HG03460 (cell line): ENCODE measurements around the gene VPS8.

Experiments used
- ATAC-seq: cut with Tn5 transposase; IDR thresholded peaks from one replicate; pipeline ENCODE4 v1.9.1; 2021; ENCODE audit not compliant: unreplicated experiment

The VPS8 gene

DNA sequence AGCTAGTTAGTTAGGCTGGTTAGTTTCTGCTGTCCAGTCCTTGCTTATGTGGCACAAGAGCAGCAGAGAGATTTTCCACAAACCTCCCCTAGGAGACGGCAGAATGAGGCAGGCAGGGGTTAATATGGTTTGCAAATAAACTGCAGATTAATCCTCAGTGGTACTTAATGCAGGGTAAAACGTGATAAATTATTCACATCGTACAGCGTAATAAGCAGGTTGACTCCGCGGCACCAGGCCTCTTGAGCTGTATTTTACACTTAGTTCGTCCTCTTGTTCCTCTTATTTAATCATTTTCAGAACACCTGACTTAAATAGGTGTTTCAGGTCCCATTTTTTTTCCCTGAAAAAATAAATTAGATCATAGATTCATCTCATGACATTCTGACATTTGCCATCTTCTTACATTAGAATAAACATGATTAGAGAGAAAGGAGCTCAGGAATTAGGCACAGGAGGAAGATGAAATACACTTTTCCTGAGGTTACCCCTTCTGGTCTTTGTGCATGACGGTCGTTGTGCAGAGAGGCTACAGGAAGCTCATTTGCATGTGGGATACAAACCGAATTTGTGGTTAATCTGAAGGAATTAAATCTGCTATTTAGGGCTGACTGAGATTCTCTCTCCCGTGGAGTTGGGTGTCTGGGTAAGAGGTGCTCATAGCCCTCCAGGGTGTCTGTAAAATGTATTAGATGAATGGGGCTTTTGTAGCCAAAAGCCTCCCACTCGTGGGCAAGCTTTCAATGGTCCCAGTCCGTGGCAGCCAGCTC, 27.1 kb upstream of the VPS8 start:
- no peak for ATAC-seq

- no peak for ATAC-seq
These were observed 26.1 kb upstream of the VPS8 start for GRCh38 chr3:184785890-184786279.

- no peak for ATAC-seq
These were observed 25.6 kb upstream of the VPS8 start for GRCh38 chr3:184786280-184786941.

DNA sequence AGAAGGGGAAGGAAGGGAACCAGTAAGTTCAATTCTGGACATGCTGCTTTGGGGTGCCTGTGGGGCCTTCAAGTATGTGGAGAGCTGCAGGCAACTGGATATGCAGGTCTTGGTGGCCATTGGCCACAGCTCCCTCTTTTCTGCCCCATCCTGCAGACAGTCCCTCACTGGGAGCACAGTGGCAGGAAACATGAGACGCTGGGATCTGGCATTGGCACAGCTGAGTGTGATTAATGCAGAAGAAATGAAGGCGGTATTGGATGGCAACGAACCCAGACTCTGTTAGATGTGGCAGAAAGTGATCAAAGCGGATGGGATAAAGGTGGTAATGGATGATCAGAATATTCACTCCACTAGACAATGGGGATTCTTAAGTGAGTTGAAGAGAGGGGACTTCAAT, 23.2 kb upstream of the VPS8 start:
- no peak for ATAC-seq

- ATAC-seq = no peak
These were observed 22.5 kb upstream of the VPS8 start for GRCh38 chr3:184789314-184789998.

GRCh38 chr3:184791171-184791570, 20.8 kb upstream of the VPS8 start:
- no peak for ATAC-seq

- ATAC-seq = no peak
These were observed 16.3 kb upstream of the VPS8 start for GRCh38 chr3:184795522-184796190.

DNA sequence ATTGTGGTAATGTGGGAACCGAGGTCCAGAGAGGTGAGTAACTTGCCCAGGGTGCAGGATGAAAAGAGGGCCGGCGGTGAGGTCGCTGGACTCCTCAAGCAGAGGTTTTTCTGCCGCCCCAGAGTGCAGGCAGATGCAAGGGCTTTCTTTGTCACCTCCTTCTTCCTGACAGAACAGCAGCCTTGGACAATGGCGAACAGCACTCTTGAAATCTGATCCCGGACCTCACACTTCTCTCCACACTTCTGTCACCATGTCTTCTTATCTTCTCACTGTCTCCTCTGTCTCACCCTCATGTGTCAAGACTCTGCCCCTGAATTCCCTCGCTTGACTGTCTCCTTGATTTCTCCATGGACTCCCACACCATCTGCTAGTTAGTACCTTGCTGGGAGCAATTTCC, 15.4 kb upstream of the VPS8 start:
- no peak for ATAC-seq

DNA sequence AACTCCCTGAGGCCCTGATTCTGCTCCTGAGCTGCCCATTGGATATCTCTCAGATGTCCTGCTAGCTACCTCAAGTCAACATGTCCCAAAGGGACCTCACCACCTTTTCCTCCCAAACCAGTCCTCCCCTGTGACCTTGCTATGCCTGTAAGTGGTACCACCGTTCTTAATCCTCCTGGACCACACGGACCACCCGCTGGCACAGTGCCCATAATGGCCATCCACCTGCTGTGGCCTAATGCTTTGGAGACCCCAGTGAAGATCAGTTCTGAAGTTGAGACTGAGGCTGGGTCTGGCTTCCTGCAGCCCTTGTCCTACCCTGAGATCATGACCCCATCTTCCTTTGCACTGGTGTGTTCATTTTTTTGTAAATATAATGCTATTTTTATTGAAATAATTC, 15.0 kb upstream of the VPS8 start:
- ATAC-seq = no peak

DNA sequence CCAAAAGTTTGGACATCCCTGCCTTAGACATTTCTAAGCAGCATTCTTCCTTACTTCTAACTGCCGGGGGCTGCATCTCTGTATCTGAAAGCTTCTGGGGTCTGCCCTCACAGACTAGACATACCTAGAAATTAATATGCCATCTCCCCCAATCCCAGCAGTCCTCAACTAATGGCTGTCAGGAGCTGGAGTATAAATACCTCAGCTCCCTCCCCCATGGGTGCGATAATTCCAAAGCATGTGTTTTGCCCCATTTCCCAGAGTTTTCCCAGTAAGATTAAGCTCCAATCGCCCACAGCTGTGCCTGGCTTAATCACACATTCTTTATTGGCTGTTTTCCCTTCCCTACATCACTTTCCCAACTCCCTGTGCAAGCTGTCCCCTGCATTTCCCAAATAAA, 13.8 kb upstream of the VPS8 start:
- ATAC-seq = no peak

DNA sequence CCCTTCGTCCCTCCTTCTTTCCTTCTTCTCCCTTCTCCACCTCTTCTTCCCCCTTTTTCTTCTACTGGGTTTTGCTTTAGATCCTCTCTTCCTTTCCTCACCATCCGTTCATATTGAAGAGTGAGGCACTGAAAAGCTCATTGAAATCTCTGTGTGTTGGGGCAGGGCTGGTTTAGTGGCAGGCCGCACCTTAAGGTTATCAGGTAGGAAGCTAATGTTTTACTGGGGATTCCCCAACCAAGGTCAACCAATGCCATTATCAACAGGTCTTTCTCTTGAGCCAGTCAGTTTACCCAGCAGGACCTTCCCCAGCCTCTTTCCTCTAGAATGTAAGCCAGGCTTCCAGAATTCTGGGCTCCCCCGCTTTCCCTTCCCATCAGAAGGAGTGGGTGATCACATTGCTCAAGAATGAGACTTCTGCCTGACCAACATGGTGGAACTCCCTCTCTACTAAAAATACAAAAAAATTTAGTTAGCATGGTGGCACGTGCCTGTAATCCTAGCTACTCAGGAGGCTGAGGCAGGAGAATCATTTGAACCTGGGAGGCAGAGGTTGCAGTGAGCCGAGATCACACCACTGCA, 11.5 kb upstream of the VPS8 start:
- no peak for ATAC-seq

GRCh38 chr3:184801241-184801785, 10.7 kb upstream of the VPS8 start:
- ATAC-seq = no peak

DNA sequence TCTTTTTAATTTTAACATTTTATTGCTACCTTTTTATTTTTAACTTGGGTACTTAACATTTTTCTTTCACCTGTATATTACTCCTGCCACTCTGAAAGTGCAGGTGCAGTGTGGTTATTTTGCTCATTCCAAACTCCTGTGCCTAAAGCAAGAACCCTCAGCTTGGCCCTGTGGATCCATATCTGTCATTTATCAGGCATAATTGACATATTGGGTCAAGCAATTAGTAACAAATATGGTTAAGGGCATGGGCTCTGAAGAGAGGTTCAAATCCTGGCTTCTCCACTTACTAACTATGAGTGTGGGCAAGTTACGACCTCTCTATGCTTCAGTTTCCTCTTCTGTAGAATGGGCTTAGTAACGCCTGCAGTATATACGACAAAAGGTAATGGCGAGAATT, 9.8 kb upstream of the VPS8 start:
- no peak for ATAC-seq

GRCh38 chr3:184804801-184805200, 7.2 kb upstream of the VPS8 start:
- ATAC-seq = no peak

GRCh38 chr3:184805351-184806038, 6.5 kb upstream of the VPS8 start:
- no peak for ATAC-seq

DNA sequence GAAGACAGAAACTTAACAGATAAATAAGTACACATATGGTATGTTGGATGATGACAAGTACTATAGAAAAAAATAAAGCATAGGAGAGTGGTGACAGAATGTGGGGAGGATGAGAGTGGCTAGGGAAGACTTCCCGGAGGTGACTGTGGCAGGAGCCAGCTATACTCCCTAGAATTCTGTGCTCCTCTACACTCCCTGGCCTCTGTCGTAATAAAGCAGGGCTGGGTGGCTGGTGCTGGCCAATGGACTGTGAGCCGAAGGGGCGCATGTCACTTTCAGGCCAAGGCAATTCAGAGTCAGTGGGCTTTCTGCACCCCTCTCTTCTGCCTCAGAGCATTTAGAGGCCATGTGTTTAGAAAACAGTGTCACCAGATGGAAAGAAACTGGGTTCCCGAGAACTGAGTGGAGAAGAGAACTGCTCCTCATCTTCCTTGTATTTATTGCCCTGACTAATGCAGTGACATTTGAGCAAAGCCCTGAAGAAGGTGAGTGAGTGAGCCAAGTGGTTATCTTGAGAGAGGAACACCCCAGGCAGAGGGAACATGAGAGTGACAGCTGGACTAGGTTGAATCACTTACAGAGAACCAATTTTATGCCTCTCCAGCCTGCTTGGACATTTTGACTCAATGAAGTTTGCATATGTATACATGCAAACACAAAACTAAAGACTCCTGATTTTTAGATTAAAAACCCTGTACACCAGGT, 5.2 kb upstream of the VPS8 start:
- ATAC-seq = no peak

DNA sequence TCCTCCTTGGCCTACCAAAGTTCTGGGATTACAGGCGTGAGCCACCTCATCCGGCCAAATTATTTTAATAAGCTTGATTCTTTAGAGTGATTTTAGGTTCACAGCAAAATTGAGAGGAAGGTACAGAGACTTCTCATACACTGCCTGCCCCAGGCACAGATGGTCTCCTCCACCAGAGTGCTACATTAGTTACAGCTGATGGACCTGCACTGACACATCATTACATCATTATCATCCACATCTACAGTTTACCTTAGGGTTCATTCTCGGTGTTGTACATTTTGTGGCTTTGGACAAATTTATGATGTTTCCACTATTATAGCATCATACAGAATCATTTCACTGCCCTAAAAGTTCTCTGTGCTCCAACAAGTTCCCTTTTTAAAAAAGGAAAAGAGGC, 4.4 kb upstream of the VPS8 start:
- no peak for ATAC-seq

- ATAC-seq = no peak
These were observed 3.9 kb upstream of the VPS8 start for GRCh38 chr3:184808021-184808420.

DNA sequence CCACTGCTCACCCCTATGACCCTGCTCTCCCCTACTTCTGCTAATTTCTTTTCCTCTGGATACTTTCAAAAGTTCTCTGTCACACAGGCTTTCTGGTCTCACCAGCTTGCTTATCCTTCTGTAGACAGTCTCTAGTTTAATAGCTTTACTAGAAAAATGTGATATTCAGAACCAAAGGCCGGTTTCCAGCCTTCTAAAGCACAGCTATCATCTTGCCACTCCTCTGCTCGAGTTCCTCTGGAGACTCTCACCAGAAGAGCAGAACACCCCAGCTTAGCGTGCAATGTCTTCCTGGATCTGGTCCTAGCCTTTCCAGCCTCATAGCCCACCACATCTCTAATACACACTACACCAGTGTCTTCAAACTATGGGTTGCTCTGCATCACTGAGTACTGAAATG, 1.8 kb upstream of the VPS8 start:
- ATAC-seq = no peak

- no peak for ATAC-seq
These were observed 932 bp upstream of the VPS8 start for GRCh38 chr3:184811034-184811433.
